Type B pancreatic cell (in vitro differentiated cells): Measurements from ENCODE around the gene CHST5. TPM values are rescaled to one million over a fixed set of nuclear protein-coding genes. Genes with fewer than 3 reads are reported as not detected.
A peak's percentile ranks its signal among the peaks of the same experiment; 100 is the strongest.

Experiments used
- DNase-seq: peaks from one replicate; pipeline ENCODE4 v3.0.0; 2021; ENCODE audit warnings: mixed read lengths; ENCODE audit not compliant: unreplicated experiment; ENCODE audit errors: extremely low spot score
- H3K27ac Mint-ChIP-seq: 2 replicates; pipeline ENCODE4 v1.8.0; 2021; ENCODE audit warnings: mild to moderate bottlenecking, mixed read lengths
- H3K27me3 Mint-ChIP-seq: 2 replicates; pipeline ENCODE4 v1.8.0; 2021; ENCODE audit warnings: mixed read lengths
- H3K36me3 Mint-ChIP-seq: 2 replicates; pipeline ENCODE4 v1.8.0; 2021; ENCODE audit warnings: mixed read lengths
- H3K4me1 Mint-ChIP-seq: one replicate; pipeline ENCODE4 v1.8.0; 2021; ENCODE audit warnings: mixed read lengths; ENCODE audit not compliant: unreplicated experiment
- H3K4me3 Mint-ChIP-seq: 2 replicates; pipeline ENCODE4 v1.8.0; 2021; ENCODE audit warnings: mild to moderate bottlenecking, mixed read lengths
- H3K9me3 Mint-ChIP-seq: 2 replicates; pipeline ENCODE4 v1.8.0; 2021; ENCODE audit warnings: mixed read lengths
- CTCF ChIP-seq: fragments of 200-600 bp; sonication (generic); conservative IDR thresholded peaks from 2 replicates; pipeline ENCODE4 v1.5.0; 2021; ENCODE audit warnings: antibody characterized with exemption, mild to moderate bottlenecking
- total RNA-seq: library from RNA; stranded (reverse); gene quantifications from 2 replicates; pipeline ENCODE4 v1.2.1, GENCODE V29; 2021; ENCODE audit warnings: low replicate concordance

The CHST5 gene
- total RNA-seq, 1 donor from 2014 or later: 0.60 TPM

GRCh38 chr16:75485230-75486013 is 50.5 kb downstream of the CHST5 start:
- H3K4me3 Mint-ChIP-seq: peak overlapping the region; percentile 60
- no peaks in the 10 kb centered on the region for H3K36me3 Mint-ChIP-seq
- peak overlapping the region; percentile 37 for H3K27ac Mint-ChIP-seq
- no peaks in the 10 kb centered on the region for H3K9me3 Mint-ChIP-seq
- no peak for DNase-seq
- H3K27me3 Mint-ChIP-seq: peaks cover 4% of the 10 kb centered on the region
- no peak for TF ChIP-seq CTCF
- H3K4me1 Mint-ChIP-seq: peaks cover 13% of the 10 kb centered on the region

DNA sequence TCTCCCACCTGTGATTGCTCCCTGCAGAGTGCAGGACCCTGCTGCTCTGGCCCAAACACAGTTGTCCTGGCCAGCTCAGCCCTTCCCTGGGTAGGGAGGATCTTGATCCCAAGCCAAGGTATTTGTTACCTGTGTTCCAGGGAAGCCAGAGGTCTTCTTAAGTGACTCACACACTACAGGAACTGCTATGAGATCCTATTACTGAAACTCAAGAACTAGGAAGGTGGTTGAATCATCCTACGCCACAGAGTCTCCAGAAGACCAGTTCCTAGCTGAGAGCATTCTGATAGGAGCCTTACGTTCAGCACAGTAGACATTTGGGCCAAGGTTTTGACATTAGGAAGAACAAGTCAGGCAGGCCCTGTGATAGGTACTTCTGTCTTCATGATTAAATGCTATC is 52.7 kb downstream of the CHST5 start:
- Mint-ChIP-seq H3K36me3 (no peaks in the 10 kb centered on the region), H3K27ac (peak overlapping the region; percentile 67), H3K4me1 (peaks cover 13% of the 10 kb centered on the region), H3K27me3 (no peaks in the 10 kb centered on the region), H3K4me3 (no peak overlapping the region), H3K9me3 (no peaks in the 10 kb centered on the region)
- DNase-seq: no peak
- no peak for TF ChIP-seq CTCF

- TF ChIP-seq CTCF: no peak
- Mint-ChIP-seq H3K4me1 (peaks cover 13% of the 10 kb centered on the region), H3K9me3 (no peaks in the 10 kb centered on the region), H3K27me3 (no peaks in the 10 kb centered on the region), H3K4me3 (no peak overlapping the region), H3K27ac (no peak overlapping the region), H3K36me3 (no peaks in the 10 kb centered on the region)
- no peak for DNase-seq
Observed at GRCh38 chr16:75482434-75483205, 53.3 kb downstream of the CHST5 start.

- Mint-ChIP-seq H3K9me3 (no peaks in the 10 kb centered on the region), H3K36me3 (no peaks in the 10 kb centered on the region), H3K27ac (no peak overlapping the region), H3K27me3 (no peaks in the 10 kb centered on the region), H3K4me3 (no peak overlapping the region), H3K4me1 (peaks cover 8% of the 10 kb centered on the region)
- DNase-seq: no peak
- no peak for TF ChIP-seq CTCF
Observed at GRCh38 chr16:75481475-75481874, 54.4 kb downstream of the CHST5 start.

DNA sequence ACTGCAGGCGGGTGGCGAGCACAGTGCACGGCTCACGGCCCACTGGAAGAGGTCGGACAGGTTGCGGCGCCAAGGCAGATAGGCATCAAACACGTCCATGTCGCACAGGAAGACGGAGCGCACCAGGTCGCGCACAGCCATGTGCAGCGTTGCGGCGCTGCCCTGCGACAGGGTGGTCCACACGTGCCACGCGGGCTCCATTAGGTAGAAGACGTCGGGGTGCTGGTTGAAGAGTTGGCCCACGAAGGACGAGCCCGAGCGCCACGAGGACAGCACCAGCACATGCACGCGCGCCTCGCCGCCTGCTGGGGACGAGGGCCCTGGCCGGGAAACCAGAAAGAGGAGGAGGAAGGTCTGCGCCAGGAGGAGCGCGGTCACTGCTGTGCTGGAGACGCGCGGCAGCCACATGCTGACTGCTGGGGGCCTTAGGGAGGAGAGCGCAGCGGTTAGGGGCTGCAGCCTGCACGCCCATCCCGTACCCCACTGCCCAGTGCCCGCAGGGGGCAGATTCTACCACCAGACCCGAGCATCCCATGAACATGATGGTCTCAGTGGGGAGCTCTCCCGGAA is 56.4 kb downstream of the CHST5 start:
- no peak for TF ChIP-seq CTCF
- Mint-ChIP-seq H3K27ac (no peak overlapping the region), H3K4me1 (no peaks in the 10 kb centered on the region), H3K27me3 (no peaks in the 10 kb centered on the region), H3K9me3 (no peaks in the 10 kb centered on the region), H3K36me3 (no peaks in the 10 kb centered on the region), H3K4me3 (no peak overlapping the region)
- DNase-seq: no peak

Other genes with a start within 250 kb of the CHST5 start
- gene CFDP1, start 102.6 kb downstream of the CHST5 start, total RNA-seq: 62.5 and 84.9 TPM in 2 replicates
- gene TMEM170A, start 71.4 kb downstream of the CHST5 start, total RNA-seq: 37.9 and 46.4 TPM in 2 replicates
- gene CHST6, start 40.7 kb downstream of the CHST5 start, total RNA-seq: 1.8 and 6.0 TPM in 2 replicates
- gene TMEM231, start 20.1 kb upstream of the CHST5 start, total RNA-seq: 10.0 and 18.2 TPM in 2 replicates
- 85.6 and 86.2 TPM in 2 replicates for gene GABARAPL2, start 30.3 kb upstream of the CHST5 start, total RNA-seq
- gene ADAT1, start 87.2 kb upstream of the CHST5 start, total RNA-seq: 39.6 and 51.9 TPM in 2 replicates
- gene KARS1, start 111.6 kb upstream of the CHST5 start, total RNA-seq: 129 and 142 TPM in 2 replicates
- gene TERF2IP, start 111.7 kb upstream of the CHST5 start, total RNA-seq: 38.8 and 44.8 TPM in 2 replicates
- gene CPHXL2, start 140.9 kb upstream of the CHST5 start, total RNA-seq: not detected in 2 replicates
- not detected in 2 replicates for gene DUXB, start 165.4 kb upstream of the CHST5 start, total RNA-seq
- gene CPHXL, start 190.4 kb upstream of the CHST5 start, total RNA-seq: not detected in 2 replicates